Measurements from ENCODE around the gene SSC5D. TPM values are rescaled to one million over a fixed set of nuclear protein-coding genes. Genes with fewer than 3 reads are reported as not detected.

Gene SSC5D
- total and polyA plus RNA-seq, 9 of the 15 experiments (the other 6 are each of a cell fraction or from before 2014, with no cell fraction given), result 0.04 to 0.71 (median 0.14) TPM; not detected in 2

DNA sequence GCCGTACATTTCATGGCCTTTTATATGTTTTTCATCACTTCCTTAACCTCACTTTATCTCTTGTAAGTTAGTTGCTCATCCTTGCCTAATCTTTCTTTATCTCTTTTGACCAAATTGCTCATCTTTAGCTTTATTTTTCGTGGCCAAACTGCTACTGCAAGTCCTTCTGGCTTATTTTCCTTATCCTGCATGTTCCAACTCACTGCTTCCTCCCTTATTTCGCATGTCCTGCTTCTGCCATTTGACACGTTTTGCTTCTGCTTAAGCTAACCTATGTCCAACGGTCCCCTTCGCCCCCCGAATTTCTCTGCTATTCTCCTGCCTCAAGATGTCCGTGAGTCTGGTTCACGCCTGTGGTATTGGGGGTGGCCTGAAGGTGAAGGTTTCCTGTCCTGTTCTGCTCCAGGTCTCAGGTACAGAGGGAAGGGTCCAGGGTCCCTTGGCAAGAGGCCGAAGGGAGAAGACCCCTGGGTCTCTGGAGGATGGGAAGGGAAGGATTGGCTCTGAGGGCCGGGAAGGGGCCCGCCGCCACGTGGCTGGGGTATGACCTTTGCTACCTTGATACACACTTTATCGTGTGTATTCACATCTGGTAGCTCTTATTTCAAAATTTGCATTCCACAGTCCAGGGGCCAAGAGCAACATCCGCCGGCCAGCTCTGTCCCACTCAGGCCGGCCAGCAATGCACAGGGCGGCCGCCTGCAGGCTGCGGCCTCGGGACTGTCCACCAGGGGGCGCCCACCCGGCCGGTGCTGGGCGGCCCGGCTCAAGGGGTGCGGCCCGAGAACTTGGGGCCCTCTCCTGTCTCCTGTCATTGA, 20.8 kb upstream of the SSC5D start (continued):
- TF ChIP-seq, protein P1, sequence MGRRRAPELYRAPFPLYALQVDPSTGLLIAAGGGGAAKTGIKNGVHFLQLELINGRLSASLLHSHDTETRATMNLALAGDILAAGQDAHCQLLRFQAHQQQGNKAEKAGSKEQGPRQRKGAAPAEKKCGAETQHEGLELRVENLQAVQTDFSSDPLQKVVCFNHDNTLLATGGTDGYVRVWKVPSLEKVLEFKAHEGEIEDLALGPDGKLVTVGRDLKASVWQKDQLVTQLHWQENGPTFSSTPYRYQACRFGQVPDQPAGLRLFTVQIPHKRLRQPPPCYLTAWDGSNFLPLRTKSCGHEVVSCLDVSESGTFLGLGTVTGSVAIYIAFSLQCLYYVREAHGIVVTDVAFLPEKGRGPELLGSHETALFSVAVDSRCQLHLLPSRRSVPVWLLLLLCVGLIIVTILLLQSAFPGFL (CRISPR knock-in tag; IDR thresholded peaks at IDR 0.05), result no peak
- TF ChIP-seq HCFC1 (IDR thresholded peaks at IDR 0.05; ENCODE audit: low read depth, low read length), result 0 out of 2 replicates have a peak, but pooled peaks have one; percentile 4
- TF ChIP-seq L3MBTL2 (IDR thresholded peaks at IDR 0.05), result peak; percentile 94
- TF ChIP-seq JUN (IDR thresholded peaks at IDR 0.05; ENCODE audit: borderline replicate concordance, low read depth, low read length), result peak; percentile 7; the same call in 1 of the 2 replicates
- no peak for TF ChIP-seq JUN (CRISPR knock-in tag; IDR thresholded peaks at IDR 0.05; ENCODE audit: borderline replicate concordance)
- TF ChIP-seq RB1 (IDR thresholded peaks at IDR 0.05; ENCODE audit: low read depth), result peak; percentile 89
- TF ChIP-seq, protein P2, sequence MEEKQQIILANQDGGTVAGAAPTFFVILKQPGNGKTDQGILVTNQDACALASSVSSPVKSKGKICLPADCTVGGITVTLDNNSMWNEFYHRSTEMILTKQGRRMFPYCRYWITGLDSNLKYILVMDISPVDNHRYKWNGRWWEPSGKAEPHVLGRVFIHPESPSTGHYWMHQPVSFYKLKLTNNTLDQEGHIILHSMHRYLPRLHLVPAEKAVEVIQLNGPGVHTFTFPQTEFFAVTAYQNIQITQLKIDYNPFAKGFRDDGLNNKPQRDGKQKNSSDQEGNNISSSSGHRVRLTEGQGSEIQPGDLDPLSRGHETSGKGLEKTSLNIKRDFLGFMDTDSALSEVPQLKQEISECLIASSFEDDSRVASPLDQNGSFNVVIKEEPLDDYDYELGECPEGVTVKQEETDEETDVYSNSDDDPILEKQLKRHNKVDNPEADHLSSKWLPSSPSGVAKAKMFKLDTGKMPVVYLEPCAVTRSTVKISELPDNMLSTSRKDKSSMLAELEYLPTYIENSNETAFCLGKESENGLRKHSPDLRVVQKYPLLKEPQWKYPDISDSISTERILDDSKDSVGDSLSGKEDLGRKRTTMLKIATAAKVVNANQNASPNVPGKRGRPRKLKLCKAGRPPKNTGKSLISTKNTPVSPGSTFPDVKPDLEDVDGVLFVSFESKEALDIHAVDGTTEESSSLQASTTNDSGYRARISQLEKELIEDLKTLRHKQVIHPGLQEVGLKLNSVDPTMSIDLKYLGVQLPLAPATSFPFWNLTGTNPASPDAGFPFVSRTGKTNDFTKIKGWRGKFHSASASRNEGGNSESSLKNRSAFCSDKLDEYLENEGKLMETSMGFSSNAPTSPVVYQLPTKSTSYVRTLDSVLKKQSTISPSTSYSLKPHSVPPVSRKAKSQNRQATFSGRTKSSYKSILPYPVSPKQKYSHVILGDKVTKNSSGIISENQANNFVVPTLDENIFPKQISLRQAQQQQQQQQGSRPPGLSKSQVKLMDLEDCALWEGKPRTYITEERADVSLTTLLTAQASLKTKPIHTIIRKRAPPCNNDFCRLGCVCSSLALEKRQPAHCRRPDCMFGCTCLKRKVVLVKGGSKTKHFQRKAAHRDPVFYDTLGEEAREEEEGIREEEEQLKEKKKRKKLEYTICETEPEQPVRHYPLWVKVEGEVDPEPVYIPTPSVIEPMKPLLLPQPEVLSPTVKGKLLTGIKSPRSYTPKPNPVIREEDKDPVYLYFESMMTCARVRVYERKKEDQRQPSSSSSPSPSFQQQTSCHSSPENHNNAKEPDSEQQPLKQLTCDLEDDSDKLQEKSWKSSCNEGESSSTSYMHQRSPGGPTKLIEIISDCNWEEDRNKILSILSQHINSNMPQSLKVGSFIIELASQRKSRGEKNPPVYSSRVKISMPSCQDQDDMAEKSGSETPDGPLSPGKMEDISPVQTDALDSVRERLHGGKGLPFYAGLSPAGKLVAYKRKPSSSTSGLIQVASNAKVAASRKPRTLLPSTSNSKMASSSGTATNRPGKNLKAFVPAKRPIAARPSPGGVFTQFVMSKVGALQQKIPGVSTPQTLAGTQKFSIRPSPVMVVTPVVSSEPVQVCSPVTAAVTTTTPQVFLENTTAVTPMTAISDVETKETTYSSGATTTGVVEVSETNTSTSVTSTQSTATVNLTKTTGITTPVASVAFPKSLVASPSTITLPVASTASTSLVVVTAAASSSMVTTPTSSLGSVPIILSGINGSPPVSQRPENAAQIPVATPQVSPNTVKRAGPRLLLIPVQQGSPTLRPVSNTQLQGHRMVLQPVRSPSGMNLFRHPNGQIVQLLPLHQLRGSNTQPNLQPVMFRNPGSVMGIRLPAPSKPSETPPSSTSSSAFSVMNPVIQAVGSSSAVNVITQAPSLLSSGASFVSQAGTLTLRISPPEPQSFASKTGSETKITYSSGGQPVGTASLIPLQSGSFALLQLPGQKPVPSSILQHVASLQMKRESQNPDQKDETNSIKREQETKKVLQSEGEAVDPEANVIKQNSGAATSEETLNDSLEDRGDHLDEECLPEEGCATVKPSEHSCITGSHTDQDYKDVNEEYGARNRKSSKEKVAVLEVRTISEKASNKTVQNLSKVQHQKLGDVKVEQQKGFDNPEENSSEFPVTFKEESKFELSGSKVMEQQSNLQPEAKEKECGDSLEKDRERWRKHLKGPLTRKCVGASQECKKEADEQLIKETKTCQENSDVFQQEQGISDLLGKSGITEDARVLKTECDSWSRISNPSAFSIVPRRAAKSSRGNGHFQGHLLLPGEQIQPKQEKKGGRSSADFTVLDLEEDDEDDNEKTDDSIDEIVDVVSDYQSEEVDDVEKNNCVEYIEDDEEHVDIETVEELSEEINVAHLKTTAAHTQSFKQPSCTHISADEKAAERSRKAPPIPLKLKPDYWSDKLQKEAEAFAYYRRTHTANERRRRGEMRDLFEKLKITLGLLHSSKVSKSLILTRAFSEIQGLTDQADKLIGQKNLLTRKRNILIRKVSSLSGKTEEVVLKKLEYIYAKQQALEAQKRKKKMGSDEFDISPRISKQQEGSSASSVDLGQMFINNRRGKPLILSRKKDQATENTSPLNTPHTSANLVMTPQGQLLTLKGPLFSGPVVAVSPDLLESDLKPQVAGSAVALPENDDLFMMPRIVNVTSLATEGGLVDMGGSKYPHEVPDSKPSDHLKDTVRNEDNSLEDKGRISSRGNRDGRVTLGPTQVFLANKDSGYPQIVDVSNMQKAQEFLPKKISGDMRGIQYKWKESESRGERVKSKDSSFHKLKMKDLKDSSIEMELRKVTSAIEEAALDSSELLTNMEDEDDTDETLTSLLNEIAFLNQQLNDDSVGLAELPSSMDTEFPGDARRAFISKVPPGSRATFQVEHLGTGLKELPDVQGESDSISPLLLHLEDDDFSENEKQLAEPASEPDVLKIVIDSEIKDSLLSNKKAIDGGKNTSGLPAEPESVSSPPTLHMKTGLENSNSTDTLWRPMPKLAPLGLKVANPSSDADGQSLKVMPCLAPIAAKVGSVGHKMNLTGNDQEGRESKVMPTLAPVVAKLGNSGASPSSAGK (IDR thresholded peaks at IDR 0.05), result peak; percentile 90
- TF ChIP-seq ZNF212 (CRISPR knock-in tag; IDR thresholded peaks at IDR 0.05), result no peak
- peak; percentile 81 for TF ChIP-seq GATA2 (CRISPR knock-in tag; IDR thresholded peaks at IDR 0.05)
- TF ChIP-seq ZNF589 (CRISPR knock-in tag; IDR thresholded peaks at IDR 0.05; ENCODE audit: low read depth), result peak; percentile 57
- peak in 1 of 2 experiments; percentile 67; a peak in 1 of 4 replicates for TF ChIP-seq TBL1XR1 (IDR thresholded peaks at IDR 0.05; ENCODE audit: low read length in 2 of 2)
- no peak for TF ChIP-seq NR4A1 (CRISPR knock-in tag; IDR thresholded peaks at IDR 0.05)
- TF ChIP-seq NR4A1 (tag; IDR thresholded peaks at IDR 0.05), result peak; percentile 49; the same call in 1 of the 2 replicates
- TF ChIP-seq NR2C1 (IDR thresholded peaks at IDR 0.05), result peak; percentile 71
- TF ChIP-seq NR2C1 (tag; IDR thresholded peaks at IDR 0.05), result peak; percentile 55; the same call in 1 of the 2 replicates
- no peak for TF ChIP-seq RBM22 (IDR thresholded peaks at IDR 0.05; ENCODE audit: low read depth, low read length, poor library complexity, severe bottlenecking)
